Fibroblast of skin of left biceps (primary cell): ENCODE measurements around the gene INO80C.
"Not testable (repeated sequence)": the region's sequence is repeated elsewhere in the genome, so short reads cannot be mapped to it uniquely, and the experiment has no call there.

Experiments
- DNase-seq, 2 experiments: peaks; one replicate each; pipeline ENCODE4 v3.0.0-alpha.2; 2013; ENCODE audit warnings: low read depth in 2 of 2

The INO80C gene

DNA sequence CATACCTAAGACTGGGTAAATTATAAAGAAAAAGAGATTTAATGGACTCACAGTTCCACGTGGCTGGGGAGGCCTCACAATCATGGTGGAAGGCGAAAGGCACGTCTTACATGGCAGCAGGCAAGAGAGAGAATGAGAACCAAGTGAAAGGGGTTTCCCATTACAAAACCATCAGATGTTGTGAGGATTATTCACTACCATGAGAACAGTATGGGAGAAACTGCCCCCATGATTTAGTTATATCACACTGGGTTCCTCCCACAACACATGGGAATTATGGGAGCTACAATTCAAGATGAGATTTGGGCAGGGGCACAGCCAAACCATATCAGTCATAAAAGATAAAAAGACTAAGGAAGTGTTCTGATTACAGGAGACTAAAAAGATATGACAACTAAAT is 8.5 kb downstream of the INO80C start:
- DNase-seq = not testable (repeated sequence)

DNA sequence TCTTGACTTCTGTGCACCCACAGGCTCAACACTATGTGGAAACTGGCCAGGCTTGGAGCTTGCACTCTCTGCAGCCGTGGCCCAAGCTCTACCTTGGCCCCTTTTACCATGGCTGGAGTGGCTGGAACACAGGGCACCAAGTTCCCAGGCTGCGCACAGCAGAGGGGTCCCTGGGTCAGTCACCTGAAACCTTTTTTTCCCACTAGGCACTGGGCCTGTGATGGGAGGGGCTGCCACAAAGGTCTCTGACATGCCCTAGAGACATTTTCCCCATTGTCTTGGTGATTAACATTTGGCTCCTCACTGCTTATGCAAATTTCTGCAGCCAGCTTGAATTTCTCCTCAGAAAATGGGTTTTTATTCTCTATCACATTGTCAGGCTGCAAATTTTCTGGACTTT is 9.4 kb downstream of the INO80C start:
- DNase-seq = not testable (repeated sequence)

DNA sequence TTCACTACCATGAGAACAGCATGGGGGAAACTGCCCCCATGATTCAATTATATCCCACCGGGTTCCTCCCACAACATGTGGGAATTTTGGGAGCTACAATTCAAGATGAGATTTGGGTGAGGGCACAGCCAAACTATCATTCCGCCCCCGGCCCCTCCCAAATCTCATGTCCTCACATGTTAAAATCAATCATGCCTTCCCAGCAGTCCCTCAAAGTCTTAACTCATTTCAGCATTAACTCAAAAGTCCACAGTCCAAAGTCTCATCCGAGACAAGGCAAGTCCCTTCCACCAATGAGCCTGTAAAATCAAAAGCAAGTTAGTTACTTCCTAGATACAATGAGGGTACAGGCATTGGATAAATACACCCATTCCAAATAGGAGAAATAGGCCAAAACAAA is 10.2 kb downstream of the INO80C start:
- not testable (repeated sequence) for DNase-seq

DNA sequence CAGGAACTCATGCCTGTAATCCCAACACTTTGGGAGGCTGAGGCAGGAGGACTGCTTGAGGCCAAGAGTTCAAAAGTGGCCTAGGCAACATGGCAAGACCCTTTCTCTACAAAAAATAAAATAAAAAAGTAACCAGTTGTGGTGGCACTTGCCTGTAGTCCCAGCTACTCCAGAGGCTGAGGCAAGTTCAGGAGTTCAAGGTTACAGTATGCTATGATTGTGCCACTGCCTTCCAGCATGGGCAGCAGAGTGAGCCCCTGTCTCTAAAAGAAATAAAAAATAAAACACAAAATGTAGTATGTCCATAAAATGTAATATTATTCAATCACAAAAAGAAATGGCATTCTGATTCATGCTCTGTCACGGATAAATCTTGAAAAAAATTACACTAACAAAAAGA is 11.9 kb downstream of the INO80C start:
- DNase-seq = no peak

DNA sequence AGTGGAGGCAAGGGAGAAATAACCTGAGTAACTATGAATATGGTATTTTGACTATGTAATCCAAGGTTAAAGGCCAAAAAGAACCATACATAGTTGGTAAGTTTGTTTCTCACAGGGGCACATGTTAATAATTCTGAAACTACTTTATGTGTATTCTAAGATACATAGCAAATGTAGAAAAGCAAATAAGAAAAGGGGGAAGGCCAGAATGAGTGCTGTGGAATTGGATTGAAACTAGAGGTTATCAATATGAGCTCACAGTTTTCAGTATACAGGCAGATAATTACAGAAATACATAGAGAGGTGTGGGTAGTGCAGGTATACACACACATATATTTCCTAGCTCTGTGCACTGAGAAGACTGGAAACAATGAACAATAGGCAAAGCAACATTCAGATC is 13.7 kb downstream of the INO80C start:
- no peak for DNase-seq

DNA sequence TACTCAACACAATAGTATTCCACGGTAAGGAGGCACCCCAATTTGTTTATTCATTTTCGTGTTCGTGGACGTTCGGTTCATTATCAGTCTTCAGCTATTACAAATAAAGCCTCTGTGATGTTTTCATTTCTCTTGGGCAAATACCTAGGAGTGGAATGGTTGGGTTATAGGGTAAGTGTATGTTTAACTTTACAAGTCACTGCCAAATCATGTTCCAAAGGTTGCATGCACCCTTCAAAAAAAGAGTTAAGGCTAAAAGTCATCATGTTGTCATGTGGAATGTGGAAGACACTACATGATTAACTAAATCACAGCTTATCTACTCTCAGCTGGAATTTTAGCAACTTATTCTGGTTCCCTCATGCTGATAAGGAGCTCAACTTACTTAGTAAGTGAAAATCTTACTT is 15.8 kb downstream of the INO80C start:
- no peak for DNase-seq

DNA sequence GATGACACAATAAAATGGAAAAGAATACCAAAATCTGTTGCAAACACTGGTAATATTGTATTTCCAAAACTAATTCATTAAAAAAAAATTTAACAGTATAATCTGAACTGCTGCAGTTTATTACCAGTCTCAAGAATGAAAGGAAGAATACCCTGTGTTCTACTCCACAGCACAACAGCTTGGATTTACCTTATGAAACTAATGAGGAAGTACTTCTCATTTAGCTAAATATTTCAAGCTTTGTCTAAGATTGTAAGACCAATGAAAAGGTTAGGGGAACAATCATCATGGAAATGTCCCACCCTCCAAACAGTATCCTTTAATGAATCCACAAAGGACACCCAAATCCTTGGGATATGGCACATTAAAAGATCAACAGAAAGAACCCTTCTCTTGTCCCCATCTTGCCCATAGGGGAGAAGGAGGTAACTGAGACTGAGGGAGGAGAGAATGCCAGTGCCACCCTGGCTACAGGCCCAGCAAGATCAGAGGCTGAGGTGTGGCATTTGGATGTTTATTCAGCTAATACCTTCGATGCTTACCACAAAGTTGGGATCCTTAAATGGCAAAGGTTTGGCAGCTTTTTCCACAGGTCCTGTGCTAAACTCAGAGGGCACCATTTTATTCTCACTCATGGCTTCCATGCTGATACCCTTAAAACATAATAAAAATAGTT is 17.7 kb downstream of the INO80C start:
- DNase-seq = no peak

DNA sequence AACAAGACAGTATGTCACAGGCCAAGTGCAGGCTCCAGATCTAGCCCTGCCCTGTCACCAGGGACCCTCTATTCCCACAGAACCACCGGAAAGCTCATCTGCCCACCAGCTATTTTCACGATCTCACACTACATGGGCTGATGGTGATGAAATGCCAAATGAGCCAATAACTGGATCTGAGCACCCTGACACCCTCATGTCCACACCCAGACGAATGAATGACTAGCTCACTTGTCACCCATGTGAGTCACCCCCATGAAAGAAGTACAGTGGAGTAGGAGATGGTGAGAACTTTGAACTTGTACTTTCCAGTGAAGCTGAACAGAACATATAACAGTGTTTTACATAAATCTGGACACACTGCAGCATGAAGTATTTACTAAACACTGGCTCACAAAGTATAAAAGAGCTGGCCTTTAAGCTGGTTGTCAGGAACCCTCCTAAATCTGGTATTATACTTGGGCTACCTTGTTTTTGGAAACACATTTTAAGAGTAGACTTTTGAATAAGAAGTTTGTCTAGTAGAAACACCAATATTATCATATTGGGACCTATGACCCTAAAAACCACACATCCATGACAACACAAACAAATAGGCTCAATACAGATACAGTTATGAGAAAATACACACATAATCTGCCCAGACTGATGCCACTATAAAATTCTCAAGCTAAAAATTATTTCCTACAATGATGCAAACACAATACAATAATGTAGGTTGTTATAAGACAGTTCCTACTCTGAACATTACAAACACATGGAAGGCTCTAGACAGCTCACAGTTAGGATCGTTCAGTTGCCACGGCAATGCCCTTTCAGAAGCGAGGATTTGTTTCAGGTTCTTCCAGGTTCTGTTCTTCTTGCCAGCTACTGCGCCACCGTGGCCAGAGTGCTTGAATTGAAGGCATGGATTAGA is 19.0 kb downstream of the INO80C start:
- peak in 1 of 2 experiments; percentile 12 for DNase-seq

DNA sequence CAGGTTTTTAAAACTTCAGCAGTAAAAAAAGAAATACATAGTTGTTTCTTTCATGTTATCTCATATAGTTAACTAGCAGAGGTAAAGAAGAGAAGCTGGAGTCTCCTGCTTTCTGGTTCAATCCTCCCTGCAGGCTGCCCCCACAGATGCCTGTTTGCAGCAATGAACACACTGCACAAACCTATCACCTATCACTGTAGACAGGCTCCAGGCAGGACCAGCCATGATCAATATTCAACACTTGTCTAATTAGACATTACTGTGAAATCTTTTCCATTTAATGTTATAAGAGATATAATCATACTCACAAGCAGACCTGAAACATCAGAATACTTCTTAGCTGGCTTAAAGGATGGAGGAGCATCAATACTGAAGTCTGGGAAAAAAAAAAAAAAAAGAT is 19.8 kb downstream of the INO80C start:
- DNase-seq = no peak

DNA sequence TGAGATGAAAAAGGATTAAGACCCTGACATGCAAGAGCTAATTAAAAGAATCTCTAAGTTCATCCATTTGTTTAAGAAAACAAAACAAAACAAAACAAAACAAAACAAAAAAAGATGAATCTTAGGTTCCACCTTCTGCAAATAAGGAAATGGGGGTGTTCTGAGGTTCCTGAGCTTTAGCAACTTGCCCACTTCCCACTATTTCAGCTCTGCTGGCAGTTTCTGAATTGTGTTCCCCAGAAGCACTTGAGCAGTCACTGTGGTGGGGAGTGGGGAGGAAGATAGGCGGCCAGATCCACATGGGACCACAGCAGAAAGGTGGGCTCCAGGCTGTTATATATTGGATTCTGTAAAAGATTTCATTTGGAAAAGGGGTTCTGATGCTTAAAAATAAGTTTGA is 20.3 kb downstream of the INO80C start:
- DNase-seq = no peak

DNA sequence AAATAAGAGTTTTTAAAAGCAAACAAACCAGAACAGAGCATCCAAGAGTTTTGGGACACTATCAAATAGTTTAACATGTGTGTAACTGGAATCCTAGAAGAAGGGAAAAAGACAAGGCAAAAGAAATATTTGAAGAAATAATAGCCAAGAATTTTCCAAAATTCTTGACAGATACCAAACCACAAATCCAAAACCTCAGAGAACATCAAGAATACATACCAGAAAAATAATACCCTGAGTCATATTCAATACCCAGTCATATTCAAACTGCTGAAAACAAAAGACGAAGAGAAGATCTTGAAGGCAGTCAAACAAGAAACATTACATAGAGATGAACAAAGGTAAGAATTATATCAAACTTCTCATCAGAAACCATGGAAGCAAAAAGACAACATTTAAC is 22.9 kb downstream of the INO80C start:
- no peak for DNase-seq

DNA sequence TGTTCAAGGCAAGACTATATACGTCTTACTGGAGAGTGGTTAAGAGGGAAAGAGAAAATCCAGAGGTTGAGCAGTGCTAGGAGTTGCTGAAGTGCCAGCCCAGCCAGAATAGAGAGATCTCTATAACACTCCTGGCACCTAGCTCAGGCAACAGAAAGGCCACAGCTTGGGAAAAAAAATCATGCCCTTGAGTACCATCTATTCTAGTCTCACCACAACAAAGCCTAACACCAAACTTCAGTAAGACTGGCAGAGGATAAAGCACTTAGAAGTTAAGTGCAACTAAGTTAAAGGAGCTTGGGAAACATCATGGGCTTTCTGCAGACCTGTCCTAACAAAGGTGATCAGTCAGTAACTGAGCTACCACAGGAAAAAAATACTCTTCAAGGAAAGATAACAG is 24.2 kb downstream of the INO80C start:
- DNase-seq = no peak

DNA sequence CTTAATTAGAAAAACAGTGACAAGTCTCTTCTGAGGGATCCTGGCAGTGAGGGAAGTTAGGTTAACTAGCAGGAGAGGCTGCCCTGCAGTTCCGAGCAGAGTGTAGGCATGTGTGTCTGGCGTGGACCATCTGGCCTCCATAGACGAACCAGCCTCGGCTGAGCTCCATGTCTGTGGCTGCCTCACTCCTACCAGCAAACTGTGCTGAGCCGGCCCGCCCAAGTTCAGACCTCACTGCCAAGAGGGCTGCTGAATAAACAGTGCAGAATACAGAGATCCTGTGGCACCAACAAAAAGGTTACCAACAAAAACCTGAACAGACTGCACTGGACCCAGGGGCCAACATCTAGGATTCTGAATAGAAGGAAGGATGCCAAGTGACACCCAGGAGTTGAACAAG is 27.3 kb downstream of the INO80C start:
- no peak for DNase-seq

DNA sequence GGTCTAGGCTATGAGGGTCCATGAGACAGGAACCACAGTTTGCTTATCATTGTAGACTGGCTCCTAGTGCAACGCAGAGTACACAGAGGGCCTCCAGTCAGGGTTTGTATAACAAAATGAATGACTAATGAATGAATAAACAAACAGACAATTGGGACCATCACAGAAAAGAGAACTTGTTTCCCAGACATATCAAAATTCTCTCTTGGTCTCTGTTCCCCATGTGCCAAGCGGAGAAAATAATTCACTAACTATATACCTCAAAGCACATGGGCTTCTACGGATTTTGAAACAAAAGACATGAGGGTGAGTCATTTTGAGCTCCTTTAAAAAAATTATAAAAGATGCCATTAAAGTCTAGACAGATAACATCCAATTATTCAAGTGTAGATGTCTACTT is 28.0 kb downstream of the INO80C start:
- DNase-seq = no peak

DNA sequence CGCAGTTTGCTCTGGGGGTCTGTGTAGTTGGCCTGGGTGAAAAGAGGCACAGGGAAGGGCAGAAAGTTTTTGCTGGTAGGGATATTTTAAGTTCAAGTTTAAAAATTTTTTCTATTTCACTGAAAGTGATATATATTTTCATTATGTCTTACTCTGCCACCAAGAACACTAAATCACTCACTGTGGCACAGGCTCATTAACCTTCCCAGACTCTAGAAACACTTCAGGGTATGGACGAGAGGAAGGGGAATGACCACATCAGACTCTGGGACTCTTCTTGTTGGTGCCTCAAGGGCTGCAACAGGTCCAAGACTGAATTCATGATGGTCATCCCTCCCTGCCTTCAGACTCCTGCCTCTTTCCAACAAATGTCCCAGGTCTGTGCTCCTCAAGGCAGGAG is 29.0 kb downstream of the INO80C start:
- no peak for DNase-seq

DNA sequence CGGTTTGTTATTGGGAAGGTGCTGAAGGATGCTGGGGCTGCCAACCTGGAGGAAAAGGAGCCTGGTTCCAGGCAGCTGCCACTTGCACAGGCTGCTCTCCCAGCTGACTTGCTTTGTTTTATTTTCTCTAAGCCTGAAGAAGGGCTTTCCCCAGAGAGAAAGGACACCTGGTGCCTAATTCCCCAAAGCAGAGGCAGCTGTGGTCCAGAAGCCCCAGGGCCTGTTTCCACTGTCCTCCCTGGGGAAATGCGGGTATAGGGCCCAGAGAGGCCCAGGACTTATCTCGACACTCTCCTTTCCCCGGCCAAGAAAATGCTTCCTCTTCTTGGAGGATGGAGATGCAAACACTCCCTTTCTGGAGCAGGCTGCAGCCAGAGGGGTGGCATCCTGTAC is 30.1 kb downstream of the INO80C start:
- no peak for DNase-seq

DNA sequence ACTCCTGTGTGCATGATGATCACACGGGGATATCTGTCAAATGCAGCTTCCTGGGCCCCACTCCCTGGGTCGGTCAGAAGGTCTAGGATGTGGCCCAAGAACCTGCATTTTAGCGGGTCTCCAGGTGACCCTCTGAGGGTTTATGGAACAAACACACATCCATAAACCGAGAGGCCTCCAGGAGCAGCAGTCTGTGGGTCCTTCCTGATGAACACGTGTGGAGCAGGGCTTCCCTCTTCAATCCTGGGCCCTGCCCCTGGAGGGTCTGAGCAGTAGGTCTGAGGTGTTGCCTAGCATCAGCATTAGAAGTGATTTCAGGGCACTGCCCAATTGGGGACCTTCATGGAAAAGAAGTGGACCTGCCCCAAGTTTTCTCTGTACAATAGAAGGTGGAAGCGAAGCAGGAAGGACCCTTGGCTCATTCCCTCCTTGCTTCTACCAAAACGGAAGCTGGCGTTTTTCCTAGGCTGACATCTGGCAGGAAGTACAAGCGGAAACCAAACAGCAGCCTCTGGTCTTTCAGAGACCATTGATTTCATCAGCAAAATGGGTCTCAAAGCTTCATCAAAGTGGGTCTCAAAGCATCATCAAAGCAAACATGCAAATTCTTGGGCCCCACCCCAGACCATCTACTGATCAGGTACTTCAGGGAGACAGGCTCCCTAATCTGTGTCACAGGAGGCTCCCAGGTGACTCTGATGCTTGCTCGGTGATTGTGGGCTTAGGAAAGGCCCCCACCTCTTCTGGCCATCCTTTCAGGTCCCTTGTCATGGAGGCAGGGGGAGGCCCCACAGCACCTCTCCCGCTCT is 30.7 kb downstream of the INO80C start:
- no peak for DNase-seq

DNA sequence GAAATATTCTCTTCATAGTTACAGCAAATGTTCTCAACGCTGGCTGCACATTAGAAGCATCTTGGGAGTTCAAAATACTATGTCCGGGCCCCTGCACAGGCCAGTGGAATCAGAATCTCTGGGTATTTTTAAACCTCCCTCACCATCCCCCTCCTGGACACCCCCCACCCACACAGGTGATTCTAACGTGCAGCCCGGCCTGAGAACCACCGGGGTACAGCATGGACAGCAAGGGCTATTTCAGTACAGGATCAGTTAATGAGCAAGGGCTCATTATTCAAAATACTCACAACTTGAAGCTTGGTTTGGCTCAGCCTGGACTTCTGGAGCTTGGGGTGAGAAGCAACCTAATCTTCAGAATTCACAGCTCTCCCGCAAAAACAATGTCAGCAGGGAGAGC is 31.4 kb downstream of the INO80C start:
- DNase-seq = no peak

DNA sequence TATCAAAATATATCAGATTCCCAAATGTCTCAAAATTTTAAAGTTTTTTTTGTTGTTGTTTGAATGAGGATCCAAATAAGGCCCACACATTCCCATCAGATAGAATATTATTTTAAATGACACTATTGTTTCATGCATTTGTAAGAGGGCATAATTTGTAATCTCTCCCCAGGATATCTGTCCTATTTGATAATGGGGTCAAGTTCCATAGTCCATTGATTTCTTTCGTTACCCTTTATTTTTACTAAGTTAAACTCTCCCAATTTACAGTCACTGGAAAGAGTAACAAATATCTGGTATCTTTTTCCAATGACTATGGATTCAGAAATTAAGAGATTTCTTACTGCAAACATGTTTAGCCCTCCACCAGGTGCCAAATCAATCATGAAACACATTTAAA is 32.4 kb downstream of the INO80C start:
- DNase-seq = no peak

DNA sequence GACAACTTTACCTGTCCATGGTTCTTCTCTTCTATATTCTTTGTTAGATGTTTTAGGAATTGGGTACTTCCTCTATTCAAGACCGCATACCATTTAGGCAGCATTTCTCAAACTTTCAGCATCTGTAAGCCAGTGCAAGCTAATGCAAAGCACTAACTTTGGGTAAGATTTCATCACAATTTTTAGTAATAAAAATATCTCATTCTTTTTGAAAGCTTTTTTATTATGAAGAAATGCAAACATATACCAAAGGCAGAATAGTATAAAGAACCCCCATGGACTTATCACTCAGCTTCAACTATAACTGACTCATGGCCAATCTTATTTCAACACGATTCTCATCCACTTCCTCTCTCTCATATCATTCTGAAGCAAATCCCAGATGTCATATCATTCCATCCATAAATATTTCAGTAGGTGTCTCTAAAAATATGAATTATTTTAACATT is 32.9 kb downstream of the INO80C start:
- DNase-seq = no peak

DNA sequence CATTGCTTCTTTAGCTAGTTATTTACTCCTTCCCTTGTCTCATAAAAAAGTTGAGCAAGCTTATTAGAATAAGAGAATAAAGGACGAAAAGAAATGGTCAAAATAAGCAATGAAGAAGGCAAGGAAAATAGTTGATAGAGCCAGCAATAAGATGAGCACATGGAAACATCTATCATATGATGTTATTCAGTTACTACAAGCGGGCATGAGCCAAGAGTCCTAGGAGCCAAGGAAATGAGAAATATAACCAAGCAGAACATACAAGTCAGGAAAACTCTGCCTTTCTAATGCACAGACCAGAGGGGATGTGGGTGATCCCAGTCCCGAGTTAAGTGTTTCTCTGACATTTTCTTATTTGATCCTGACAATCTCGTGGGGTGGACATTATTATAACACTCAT is 33.9 kb downstream of the INO80C start:
- no peak for DNase-seq

DNA sequence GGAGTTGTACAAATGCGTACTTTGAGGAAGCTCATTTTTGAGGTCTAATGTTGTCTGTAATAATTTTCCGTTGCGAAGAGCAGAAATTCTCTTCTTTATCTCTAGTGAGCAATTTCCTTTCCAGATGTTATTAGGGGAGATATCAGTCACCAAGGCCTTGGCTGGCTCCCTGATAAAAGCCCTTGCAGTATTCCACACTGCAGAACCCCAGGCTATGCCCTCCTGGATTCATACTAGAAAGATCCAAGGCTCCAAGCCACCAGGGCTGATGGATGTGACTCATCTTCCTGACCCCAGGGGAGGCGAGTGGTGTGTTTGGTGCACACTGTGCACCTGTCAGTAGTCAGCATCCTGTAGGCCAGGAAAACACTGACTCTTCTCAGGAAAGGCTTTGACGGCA is 34.7 kb downstream of the INO80C start:
- DNase-seq = no peak
